ELR (cell line): ENCODE results near the gene GBGT1.
"Not testable (repeated sequence)": the region's sequence is repeated elsewhere in the genome, so short reads cannot be mapped to it uniquely, and the experiment has no call there.

Experiments used
- DNase-seq: peaks from one replicate; pipeline ENCODE4 v3.0.0-alpha.2; 2015; ENCODE audit warnings: low read depth

GBGT1 gene

DNA sequence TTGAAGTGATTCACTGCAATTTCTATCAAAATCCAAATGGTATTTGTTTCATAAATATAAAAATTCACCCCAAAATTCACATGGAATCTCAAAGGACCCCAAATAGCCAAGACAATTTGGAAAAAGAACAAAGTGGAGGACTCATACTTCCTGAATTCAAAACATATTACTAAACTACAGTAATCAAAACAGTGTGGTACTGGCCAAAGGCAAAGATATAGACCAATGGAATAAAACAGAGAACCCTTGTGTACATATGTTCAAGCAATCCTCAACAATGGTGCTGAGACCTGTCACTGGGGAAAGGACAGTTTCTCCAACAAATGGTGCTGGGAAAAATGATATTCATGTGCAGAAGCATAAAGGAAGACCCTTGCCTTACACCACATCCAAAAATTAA, 31.3 kb upstream of the GBGT1 start:
- no peak for DNase-seq

GRCh38 chr9:133194597-133194996, 30.9 kb upstream of the GBGT1 start:
- DNase-seq = no peak

DNA sequence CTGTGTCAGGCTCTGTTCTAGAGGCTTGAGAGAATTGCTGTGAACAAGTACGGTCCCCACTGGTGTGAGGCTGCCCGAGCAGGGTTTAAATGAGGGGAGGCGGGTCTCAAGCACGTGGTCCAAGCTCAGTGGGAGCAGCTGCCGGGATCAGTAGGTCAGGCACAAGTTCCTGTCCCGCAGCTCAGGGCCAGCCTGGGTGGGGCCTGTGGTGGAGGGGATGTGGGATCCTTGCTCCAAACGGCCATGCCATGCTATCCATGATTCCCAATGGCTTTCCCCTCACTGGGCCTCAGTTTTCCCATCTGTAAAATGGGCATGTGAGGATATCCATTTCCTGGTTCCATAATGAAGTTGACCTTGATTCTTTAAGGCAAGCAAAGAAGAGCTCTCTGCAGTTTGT, 28.3 kb upstream of the GBGT1 start:
- DNase-seq = no peak

DNA sequence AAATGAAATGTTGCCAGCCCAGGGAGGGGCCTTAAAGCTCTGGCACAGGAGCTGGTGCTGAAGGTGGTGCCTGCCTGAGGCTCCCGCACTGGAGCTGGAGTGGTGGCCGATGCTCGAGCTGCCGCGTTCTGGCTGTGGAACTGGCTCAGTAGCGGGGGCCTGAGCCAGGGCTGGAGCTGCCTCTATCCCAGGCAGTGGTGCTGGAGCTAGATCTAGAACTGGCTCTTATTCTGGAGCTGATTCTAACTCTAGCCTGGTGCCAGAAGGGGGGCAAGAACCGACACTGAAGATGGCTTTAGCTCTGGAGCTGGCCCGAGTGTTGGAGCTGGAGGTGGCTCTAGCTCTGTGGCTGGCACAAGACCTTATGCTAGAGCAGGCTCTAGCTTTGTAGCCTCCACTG, 26.1 kb upstream of the GBGT1 start:
- no peak for DNase-seq

- DNase-seq = no peak
These were observed 25.1 kb upstream of the GBGT1 start for GRCh38 chr9:133188843-133189180.

GRCh38 chr9:133188006-133188842, 24.5 kb upstream of the GBGT1 start:
- DNase-seq = peak; percentile 26

GRCh38 chr9:133187561-133188005, 23.9 kb upstream of the GBGT1 start:
- no peak for DNase-seq

GRCh38 chr9:133186736-133187135, 23.0 kb upstream of the GBGT1 start:
- DNase-seq = no peak

- DNase-seq = peak; percentile 78
These were observed 21.3 kb upstream of the GBGT1 start for GRCh38 chr9:133184971-133185370.

GRCh38 chr9:133182151-133182550, 18.4 kb upstream of the GBGT1 start:
- no peak for DNase-seq

DNA sequence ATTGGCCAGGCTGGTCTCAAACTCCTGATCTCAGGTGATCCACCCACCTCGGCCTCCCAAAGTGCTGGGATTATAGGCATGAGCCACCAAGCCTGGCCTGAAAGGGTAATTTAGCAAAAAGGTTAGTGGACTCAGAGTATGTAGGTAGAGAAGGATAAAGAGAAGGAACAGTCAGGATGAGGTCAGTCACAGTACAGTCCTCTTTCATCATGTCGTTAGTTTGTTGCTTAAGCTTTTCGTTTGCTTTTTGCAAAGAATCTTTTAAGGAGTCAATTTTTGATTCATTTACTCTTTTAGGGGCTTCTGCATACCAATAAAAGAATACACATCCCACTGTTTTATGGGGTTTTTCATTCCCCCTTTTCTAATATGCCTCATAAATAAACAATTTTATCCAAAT, 17.8 kb upstream of the GBGT1 start:
- no peak for DNase-seq

GRCh38 chr9:133180953-133181352, 17.2 kb upstream of the GBGT1 start:
- DNase-seq = no peak

DNA sequence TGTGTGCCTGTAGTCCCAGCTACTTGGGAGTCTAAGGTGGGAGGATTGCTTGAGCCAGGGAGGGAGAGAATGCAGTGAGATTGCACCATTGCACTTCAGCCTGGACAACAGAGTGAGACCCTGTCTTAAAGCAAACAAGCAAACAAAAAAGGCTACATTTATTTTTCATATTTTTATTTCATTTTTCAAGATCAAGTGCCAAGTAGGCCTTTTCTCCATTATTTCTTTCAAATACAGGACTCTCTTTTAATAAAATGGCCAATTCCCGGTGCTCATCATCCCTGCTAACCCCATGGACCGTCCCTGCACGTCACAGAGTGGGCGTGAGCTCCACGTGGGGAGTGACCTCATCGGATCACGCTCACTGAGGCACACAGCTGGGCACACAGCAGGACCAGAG, 9.3 kb upstream of the GBGT1 start:
- DNase-seq = no peak

GRCh38 chr9:133171161-133171961, 7.6 kb upstream of the GBGT1 start:
- DNase-seq = no peak

DNA sequence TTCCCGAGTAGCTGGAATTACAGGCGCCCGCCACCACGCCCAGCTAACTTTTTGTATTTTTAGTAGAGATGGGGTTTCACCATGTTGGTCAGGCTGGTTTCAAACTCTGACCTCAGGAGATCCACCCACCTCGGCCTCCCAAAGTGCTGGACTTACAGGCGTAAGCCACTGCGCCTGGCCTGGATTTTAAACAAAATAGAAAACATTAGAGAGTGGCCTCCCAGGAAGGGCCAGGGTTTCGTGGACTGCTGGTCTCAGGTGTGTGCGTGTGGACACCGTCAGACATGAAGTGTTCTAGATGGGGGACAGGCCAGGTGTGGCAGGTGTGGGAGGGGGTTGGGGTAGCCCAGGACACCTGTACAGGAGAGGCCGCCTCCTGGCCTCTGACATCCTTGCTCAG, 7.0 kb upstream of the GBGT1 start:
- DNase-seq = no peak

DNA sequence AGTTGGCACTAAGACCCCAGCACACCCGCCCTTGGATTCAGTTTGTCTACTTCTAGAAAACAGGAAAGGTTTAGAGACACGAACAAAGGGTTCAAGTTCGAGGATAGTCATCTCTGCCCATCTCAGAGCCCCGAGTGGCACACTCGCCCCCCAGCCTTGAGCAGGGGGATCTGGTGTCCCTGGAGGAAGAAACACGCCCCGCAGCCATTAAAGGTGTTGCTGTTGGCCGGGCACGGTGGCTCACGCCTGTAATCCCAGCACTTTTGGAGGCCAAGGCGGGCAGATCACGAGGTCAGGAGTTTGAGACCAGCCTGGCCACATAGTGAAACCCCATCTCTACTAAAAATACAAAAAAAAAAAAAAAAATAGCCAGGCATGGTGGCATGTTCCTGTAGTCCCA, 6.0 kb upstream of the GBGT1 start:
- DNase-seq = not testable (repeated sequence)

DNA sequence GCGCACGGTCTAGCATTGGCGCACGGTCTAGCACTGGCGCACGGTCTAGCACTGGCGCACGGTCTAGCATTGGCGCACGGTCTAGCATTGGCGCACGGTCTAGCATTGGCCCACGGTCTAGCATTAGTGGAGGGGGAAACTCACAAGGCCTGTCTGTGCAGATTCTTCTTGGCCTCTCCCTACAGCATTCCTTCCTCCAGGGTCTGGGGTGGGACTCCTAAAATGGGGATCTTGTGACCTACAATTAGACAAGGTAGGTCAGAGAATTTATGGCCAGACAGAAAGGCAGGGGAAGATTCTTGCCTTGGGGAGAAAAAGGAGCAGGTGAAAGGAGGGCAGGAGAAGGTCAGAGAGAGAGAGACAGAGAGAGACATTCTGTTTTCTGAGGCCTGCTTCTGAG, 5.4 kb upstream of the GBGT1 start:
- DNase-seq = no peak

DNA sequence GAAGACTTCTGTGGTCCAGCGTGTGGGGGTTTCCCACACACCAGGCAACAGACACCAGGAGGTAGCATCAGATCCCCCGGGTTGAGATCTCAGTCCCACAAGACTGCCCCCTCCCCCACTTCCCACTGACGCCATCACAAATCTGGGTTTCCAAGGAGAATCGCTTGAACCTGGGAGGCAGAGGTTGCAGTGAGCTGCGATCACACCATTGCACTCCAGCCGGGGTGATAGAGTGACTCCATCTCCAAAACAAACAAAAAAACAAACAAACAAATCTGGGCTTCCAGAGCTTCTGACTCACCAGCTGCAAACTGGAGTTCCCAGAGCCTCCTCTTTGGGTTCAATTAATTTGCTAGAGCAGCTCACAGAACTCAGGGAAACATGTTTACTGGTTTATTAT, 4.7 kb upstream of the GBGT1 start:
- DNase-seq = peak; percentile 28

GRCh38 chr9:133167769-133168168, 4.1 kb upstream of the GBGT1 start:
- no peak for DNase-seq

DNA sequence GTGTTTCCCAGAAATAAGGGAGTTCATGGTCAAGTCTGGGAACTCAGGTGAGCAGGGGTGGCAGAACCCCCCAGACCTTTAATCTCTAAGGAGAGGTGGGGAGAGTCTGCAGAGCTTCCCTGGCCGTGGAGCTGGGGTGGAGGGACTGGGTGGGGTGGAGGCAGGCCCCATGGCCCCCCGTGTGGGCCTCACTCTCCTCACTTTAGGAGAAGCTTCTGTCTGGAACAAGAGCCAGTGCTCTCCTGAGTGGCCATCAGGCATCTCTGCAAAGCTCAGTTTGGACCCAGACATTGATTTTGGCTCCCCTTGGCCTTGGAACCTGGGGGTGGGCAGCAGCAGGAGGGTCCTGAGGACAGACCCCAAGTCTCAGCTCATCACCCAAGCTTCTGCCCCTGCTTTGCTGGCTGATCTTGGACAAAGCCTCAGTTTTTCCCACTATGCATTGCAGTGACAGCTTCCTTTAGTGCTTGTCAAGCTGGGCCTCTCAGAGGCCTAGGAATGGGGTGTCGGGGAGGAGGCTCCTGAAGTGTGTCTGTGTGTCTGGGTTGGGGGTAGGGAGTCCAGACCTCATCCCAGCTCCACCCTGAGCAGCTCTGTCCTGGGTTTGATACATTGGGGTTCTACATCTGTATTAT, 3.5 kb upstream of the GBGT1 start:
- no peak for DNase-seq

- DNase-seq = no peak
These were observed 2.7 kb upstream of the GBGT1 start for GRCh38 chr9:133166392-133166791.

GRCh38 chr9:133165452-133165730, 1.7 kb upstream of the GBGT1 start:
- DNase-seq = no peak

- no peak for DNase-seq
These were observed 477 bp upstream of the GBGT1 start for GRCh38 chr9:133164191-133164590.
